ENCODE results near the gene NCSTN. TPM values are rescaled to one million over a fixed set of nuclear protein-coding genes. Genes with fewer than 3 reads are reported as not detected.

The NCSTN gene
- total RNA-seq, 2 experiments from 2014 or later, result 54.9 to 56.6 TPM

GRCh38 chr1:160344241-160344640 is 1.1 kb downstream of the NCSTN start:
- ChIA-PET POLR2A (interaction anchor here (0.9 to 1.3 kb wide), 3 partner anchors 10 to 243 kb away, joined by 3 to 4 read pairs (median 3); partner anchors contain the start of gene DCAF8), CTCF (interaction anchor here (1.0 kb wide), 1 partner anchor 40 kb away, joined by 3 read pairs; no protein-coding TSS in a partner anchor)
- peak overlapping the region; percentile 100 for H3K4me3 Mint-ChIP-seq
- peak overlapping the region; percentile 97 for H3K27ac Mint-ChIP-seq
- peaks cover 70% of the 10 kb centered on the region for H3K36me3 Mint-ChIP-seq (ENCODE audit: low read depth)
- H3K9me3 ChIP-seq (ENCODE audit: control insufficient read depth in 1 of 2, insufficient read depth in 1 of 2, low read length in 2 of 2), result no peaks in the 10 kb centered on the region
- peaks cover 54% of the 10 kb centered on the region for H3K36me3 ChIP-seq (ENCODE audit: insufficient read depth, low read length)
- H3K27ac ChIP-seq (ENCODE audit: low read depth in 1 of 2, low read length in 2 of 2), result no peak overlapping the region
- ATAC-seq (ENCODE audit: poor library complexity) (no peak), DNase-seq (no peak)
- H3K27me3 ChIP-seq (ENCODE audit: control insufficient read depth in 1 of 2, insufficient read depth in 2 of 2, low read length in 2 of 2), result no peaks in the 10 kb centered on the region
- H3K9me3 Mint-ChIP-seq, result no peaks in the 10 kb centered on the region
- H3K4me1 Mint-ChIP-seq (ENCODE audit: low read depth), result peaks cover 59% of the 10 kb centered on the region
- H3K27me3 Mint-ChIP-seq, result no peaks in the 10 kb centered on the region
- intact Hi-C loops (cut with DNase I, micrococcal nuclease), result loop anchor here (5.0 to 10.0 kb wide), 4 partner anchors 82 to 811 kb away; partner anchors contain the start of genes DCAF8 (in 1 of the 2), IGSF8 (in 1 of the 2), UFC1 (in 1 of the 2) and USP21 (in 1 of the 2)
- H3K4me3 ChIP-seq (ENCODE audit: low read length), result peak overlapping the region; percentile 96
- H3K4me1 ChIP-seq (ENCODE audit: insufficient read depth, low read length), result peaks cover 18% of the 10 kb centered on the region
- TF ChIP-seq CTCF (IDR thresholded peaks at IDR 0.05), result no peak

GRCh38 chr1:160344936-160345335 is 1.8 kb downstream of the NCSTN start:
- no peaks in the 10 kb centered on the region for H3K27me3 Mint-ChIP-seq
- intact Hi-C loops (cut with DNase I, micrococcal nuclease), result loop anchor here (5.0 to 10.0 kb wide), 4 partner anchors 83 to 810 kb away; partner anchors contain the start of genes DCAF8 (in 1 of the 2), IGSF8 (in 1 of the 2), UFC1 (in 1 of the 2) and USP21 (in 1 of the 2)
- H3K4me3 ChIP-seq (ENCODE audit: low read length), result no peak overlapping the region
- no peaks in the 10 kb centered on the region for H3K9me3 Mint-ChIP-seq
- no peaks in the 10 kb centered on the region for H3K9me3 ChIP-seq (ENCODE audit: control insufficient read depth in 1 of 2, insufficient read depth in 1 of 2, low read length in 2 of 2)
- peaks cover 55% of the 10 kb centered on the region for H3K4me1 Mint-ChIP-seq (ENCODE audit: low read depth)
- H3K36me3 Mint-ChIP-seq (ENCODE audit: low read depth), result peaks cover 70% of the 10 kb centered on the region
- no peak overlapping the region for H3K27ac ChIP-seq (ENCODE audit: low read depth in 1 of 2, low read length in 2 of 2)
- ATAC-seq (ENCODE audit: poor library complexity), result no peak
- peak overlapping the region; percentile 97 for H3K27ac Mint-ChIP-seq
- no peak for DNase-seq
- H3K4me1 ChIP-seq (ENCODE audit: insufficient read depth, low read length), result peaks cover 18% of the 10 kb centered on the region
- ChIA-PET CTCF (no interaction called here), POLR2A (interaction anchor here (0.6 to 1.0 kb wide), 2 partner anchors 10 to 709 kb away, joined by 3 to 4 read pairs; no protein-coding TSS in a partner anchor)
- peaks cover 54% of the 10 kb centered on the region for H3K36me3 ChIP-seq (ENCODE audit: insufficient read depth, low read length)
- no peaks in the 10 kb centered on the region for H3K27me3 ChIP-seq (ENCODE audit: control insufficient read depth in 1 of 2, insufficient read depth in 2 of 2, low read length in 2 of 2)
- H3K4me3 Mint-ChIP-seq, result peak overlapping the region; percentile 100
- TF ChIP-seq CTCF (IDR thresholded peaks at IDR 0.05), result no peak

GRCh38 chr1:160346463-160346862 is 3.3 kb downstream of the NCSTN start:
- H3K4me3 ChIP-seq (ENCODE audit: low read length), result no peak overlapping the region
- H3K36me3 Mint-ChIP-seq (ENCODE audit: low read depth), result peaks cover 71% of the 10 kb centered on the region
- H3K27ac ChIP-seq (ENCODE audit: low read depth in 1 of 2, low read length in 2 of 2), result no peak overlapping the region

More at GRCh38 chr1:160346463-160346862, 3.3 kb downstream of the NCSTN start:
- ChIA-PET POLR2A (no interaction called here), CTCF (no interaction called here)
- no peaks in the 10 kb centered on the region for H3K9me3 ChIP-seq (ENCODE audit: control insufficient read depth in 1 of 2, insufficient read depth in 1 of 2, low read length in 2 of 2)
- no peak overlapping the region for H3K27ac Mint-ChIP-seq
- H3K4me1 ChIP-seq (ENCODE audit: insufficient read depth, low read length), result peaks cover 18% of the 10 kb centered on the region
- peaks cover 63% of the 10 kb centered on the region for H3K36me3 ChIP-seq (ENCODE audit: insufficient read depth, low read length)
- H3K27me3 ChIP-seq (ENCODE audit: control insufficient read depth in 1 of 2, insufficient read depth in 2 of 2, low read length in 2 of 2), result no peaks in the 10 kb centered on the region
- H3K4me1 Mint-ChIP-seq (ENCODE audit: low read depth), result peaks cover 40% of the 10 kb centered on the region
- DNase-seq, result peak in 1 of 14 experiments; percentile 7
- no peak for TF ChIP-seq CTCF (IDR thresholded peaks at IDR 0.05)
- no peak for ATAC-seq (ENCODE audit: poor library complexity)
- H3K4me3 Mint-ChIP-seq, result no peak overlapping the region
- intact Hi-C loops (cut with DNase I, micrococcal nuclease), result loop anchor here (10.0 kb wide), 2 partner anchors 168 to 808 kb away; partner anchors contain the start of genes UFC1 (in 1 of the 2) and USP21 (in 1 of the 2)
- H3K27me3 Mint-ChIP-seq, result no peaks in the 10 kb centered on the region
- H3K9me3 Mint-ChIP-seq, result no peaks in the 10 kb centered on the region

All from CD4-positive, alpha-beta T cell (primary cell).